ENCODE results near the gene NABP2. TPM values are rescaled to one million over a fixed set of nuclear protein-coding genes. Genes with fewer than 3 reads are reported as not detected.
"Not testable (repeated sequence)": the region's sequence is repeated elsewhere in the genome, so short reads cannot be mapped to it uniquely, and the experiment has no call there.

NABP2 gene
- total RNA-seq, 2 donors from 2014 or later, result 61.0 to 96.6 TPM

DNA sequence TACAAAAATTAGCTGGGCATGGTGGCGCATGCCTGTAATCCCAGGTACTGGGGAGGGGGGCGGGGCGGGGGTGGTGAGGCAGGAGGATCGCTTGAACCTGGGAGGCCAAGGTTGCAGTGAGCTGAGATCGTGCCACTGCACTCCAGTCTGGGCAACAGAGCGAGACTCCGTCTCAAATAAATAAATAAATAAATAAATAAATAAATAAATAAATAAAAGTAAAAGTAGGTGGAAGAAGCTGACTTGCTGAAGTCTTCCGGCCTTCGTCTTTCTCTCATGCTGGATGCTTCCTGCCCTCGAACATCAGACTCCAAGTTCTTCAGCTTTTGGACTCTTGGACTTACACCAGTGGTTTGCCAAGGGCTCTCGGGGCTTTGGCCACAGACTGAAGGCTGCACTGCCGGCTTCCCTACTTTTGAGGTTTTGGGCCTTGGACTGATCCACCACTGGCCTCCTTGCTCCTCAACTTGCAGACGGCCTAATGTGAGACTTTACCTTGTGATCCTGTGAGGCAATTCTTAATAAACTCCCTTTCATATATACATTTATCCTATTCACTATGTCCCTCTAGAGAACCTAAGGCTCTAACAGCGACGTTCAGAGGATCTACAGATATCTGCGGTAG is 42.0 kb downstream of the NABP2 start:
- Mint-ChIP-seq H3K4me1 (peaks cover 18% of the 10 kb centered on the region), H3K36me3 (ENCODE audit: low read depth) (peaks cover 20% of the 10 kb centered on the region), H3K27ac (peak overlapping the region; percentile 94), H3K4me3 (peak overlapping the region; percentile 97)
- not testable (repeated sequence) for ATAC-seq (replicated peaks); H3K27me3 Mint-ChIP-seq; H3K9me3 Mint-ChIP-seq

DNA sequence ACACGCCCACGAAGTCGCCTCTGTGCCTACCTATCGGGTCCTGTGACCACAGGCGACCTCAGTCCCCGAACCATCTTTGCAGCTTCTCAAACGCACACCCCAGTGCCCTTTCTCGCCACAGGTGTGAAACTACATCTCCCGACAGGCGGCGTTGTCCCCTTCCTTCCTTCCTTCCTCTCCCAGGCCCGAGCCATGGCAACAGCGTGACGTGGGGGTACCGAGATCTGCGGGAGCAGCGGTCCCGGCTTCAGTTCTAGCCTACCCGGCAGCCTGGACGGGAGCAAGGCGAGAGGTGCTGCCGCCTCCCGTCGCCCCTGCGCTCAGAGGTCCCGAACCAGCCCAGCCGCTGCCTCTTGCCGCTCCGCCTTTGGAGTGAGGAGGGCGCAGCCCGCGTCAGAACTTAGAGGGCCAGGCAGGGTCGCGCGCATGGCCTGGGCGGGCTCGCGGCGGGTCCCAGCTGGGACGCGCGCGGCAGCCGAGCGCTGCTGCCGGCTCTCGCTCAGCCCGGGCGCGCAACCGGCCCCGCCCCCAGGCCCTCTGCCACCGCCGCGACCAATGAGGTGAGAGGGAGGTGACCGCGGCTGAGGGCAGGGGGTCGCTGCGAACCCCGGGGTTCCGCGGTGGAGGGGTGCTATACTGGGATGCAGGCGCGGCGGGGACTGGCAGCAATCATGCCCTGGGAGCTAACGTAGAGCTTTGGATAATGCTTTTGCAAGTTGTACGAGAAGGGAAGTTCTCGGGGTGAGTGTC is 42.7 kb downstream of the NABP2 start, which contains the start of gene COQ10A:
Gene COQ10A, plus strand, starts transcription at position 250 of the 750 bp plus-strand sequence. Its CDS starts 177 bp downstream, at position 427.
- H3K36me3 Mint-ChIP-seq (ENCODE audit: low read depth), result peaks cover 27% of the 10 kb centered on the region
- peak within 1 kb of the TSS; percentile 97 for H3K4me3 Mint-ChIP-seq
- H3K27me3 Mint-ChIP-seq, result no peaks in the 10 kb centered on the region
- H3K27ac Mint-ChIP-seq, result peak within 1 kb of the TSS; percentile 94
- peaks cover 18% of the 10 kb centered on the region for H3K4me1 Mint-ChIP-seq
- peak; percentile 94 for ATAC-seq (replicated peaks)
- no peaks in the 10 kb centered on the region for H3K9me3 Mint-ChIP-seq

DNA sequence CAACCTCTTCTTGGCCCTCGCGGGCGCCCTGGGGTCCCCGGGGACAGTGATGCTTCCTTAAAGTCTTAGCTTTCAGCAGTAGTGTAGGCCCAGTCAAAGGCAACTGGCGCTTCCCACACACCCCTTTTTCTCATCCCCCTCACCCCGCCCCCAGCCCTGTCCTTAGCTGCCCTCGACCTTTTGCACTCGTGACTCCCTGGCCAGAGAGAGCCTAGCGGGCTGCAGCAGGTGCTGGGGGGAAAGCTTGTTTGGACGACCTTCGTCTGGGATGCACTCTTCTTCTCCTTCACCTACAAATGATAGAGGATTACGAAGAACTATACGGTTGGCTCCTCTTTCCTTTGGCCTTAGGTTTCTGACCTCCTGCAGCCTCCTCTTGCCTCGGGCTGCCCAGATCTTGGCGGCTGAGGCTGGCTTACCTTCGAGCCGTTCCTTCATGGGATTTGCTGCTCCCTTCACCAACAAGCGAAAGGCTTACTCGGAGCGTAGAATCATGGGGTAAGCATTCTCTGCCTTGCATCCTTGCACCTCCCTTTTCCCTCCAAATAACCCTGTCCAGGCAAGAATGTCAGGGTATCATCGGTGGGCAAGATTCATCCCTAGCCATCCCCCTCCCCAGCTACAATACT is 43.4 kb downstream of the NABP2 start:
- H3K36me3 Mint-ChIP-seq (ENCODE audit: low read depth), result peaks cover 34% of the 10 kb centered on the region
- peak overlapping the region; percentile 97 for H3K4me3 Mint-ChIP-seq
- no peaks in the 10 kb centered on the region for H3K27me3 Mint-ChIP-seq
- ATAC-seq (replicated peaks), result no peak
- peak overlapping the region; percentile 59 for H3K27ac Mint-ChIP-seq
- peaks cover 18% of the 10 kb centered on the region for H3K4me1 Mint-ChIP-seq
- H3K9me3 Mint-ChIP-seq, result no peaks in the 10 kb centered on the region

DNA sequence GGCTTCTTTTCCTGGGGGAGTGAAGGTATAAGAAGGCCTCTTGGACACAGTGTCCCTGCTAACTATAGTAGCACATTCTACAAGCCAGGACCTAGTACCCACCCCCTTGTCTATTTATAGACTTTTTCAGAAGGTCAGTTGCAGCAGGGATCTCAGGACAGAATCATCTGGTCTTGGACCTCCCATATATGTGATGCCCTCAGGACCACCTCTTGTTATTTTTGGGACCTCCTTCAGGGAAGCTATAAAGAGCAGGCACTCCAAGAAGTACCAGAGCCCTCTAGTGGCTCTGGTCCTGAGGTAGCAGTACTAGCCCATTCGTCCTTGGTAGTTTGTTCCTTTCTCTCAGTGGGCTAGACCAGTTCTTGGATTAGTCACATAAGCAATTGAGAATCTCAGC is 46.9 kb downstream of the NABP2 start:
- ATAC-seq (replicated peaks), result no peak
- H3K4me1 Mint-ChIP-seq, result peaks cover 18% of the 10 kb centered on the region
- H3K4me3 Mint-ChIP-seq, result no peak overlapping the region
- H3K27me3 Mint-ChIP-seq, result no peaks in the 10 kb centered on the region
- H3K9me3 Mint-ChIP-seq, result no peaks in the 10 kb centered on the region
- H3K27ac Mint-ChIP-seq, result peak overlapping the region; percentile 69
- H3K36me3 Mint-ChIP-seq (ENCODE audit: low read depth), result peaks cover 68% of the 10 kb centered on the region

DNA sequence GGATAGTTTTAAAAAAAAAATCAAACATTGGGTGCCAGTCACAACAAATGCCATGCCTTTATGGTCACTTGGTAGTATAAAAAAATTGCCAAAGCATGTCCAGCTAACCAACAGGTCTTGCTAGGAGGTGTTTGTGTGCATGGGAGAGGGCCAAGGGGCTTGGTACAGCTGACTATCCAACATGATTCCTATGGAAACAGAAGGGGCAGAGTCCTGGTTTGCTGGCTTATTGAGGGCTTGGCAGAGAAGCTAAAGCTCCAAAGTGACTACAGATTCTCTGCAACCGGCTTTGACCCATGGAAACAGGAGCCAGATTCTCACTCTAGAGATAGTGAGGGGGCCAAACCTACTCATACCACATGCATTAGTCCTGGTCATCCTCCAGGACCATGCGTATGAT is 48.3 kb downstream of the NABP2 start:
- not testable (repeated sequence) for H3K9me3 Mint-ChIP-seq; H3K4me3 Mint-ChIP-seq; H3K27ac Mint-ChIP-seq; H3K27me3 Mint-ChIP-seq; ATAC-seq (replicated peaks)
- peaks cover 11% of the 10 kb centered on the region for H3K4me1 Mint-ChIP-seq
- peaks cover 83% of the 10 kb centered on the region for H3K36me3 Mint-ChIP-seq (ENCODE audit: low read depth)

DNA sequence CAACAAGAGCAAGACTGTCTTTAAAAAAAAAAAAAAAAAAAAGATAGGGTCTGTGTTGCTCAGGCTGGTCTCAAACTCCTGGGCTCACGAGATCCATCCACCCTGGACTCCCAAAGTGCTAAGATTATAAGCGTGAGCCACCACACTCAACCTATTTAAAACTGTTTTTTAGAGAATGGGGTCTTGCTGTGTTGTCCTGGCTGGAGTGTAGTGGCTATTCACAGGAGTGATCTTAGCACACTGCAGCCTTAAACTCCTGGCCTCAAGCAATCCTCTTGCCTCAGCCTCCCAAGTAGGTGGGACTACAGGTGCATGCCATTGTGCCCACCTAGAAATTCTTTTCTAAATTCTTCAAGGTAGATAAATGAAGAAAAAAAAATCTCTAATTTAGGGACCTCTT is 50.2 kb downstream of the NABP2 start:
- Mint-ChIP-seq H3K9me3 (no peaks in the 10 kb centered on the region), H3K27me3 (no peaks in the 10 kb centered on the region), H3K36me3 (ENCODE audit: low read depth) (peaks cover 95% of the 10 kb centered on the region), H3K4me1 (peaks cover 1% of the 10 kb centered on the region), H3K4me3 (no peak overlapping the region), H3K27ac (no peak overlapping the region)
- no peak for ATAC-seq (replicated peaks)

DNA sequence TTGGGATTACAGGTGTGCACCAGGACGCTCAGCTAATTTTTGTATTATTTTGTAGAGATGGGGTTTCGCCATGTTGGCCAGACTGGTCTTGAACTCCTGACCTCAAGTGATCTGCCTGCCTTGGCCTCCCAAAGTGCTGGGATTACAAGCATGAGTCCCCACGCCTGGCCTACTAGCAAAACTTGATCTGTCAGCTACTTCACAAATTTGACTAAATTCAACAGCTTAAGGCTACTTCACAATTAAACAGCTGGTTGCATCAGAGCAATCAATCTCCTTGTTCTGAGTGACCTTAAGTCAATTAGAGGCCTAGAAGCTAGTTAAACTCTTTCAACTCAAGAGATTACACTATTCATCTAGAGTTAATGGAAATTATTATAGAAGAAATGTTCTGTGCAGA is 54.8 kb downstream of the NABP2 start:
- no peaks in the 10 kb centered on the region for H3K4me1 Mint-ChIP-seq
- no peaks in the 10 kb centered on the region for H3K27me3 Mint-ChIP-seq
- H3K27ac Mint-ChIP-seq, result no peak overlapping the region

More for the DNA sequence above, 54.8 kb downstream of the NABP2 start:
- peaks cover 96% of the 10 kb centered on the region for H3K36me3 Mint-ChIP-seq (ENCODE audit: low read depth)
- H3K4me3 Mint-ChIP-seq, result no peak overlapping the region
- ATAC-seq (replicated peaks), result no peak
- H3K9me3 Mint-ChIP-seq, result no peaks in the 10 kb centered on the region

Other genes starting within 250 kb of the NABP2 start
- 1 to 10 TPM; 3.4 to 3.5 TPM for gene SUOX, start 227.1 kb upstream of the NABP2 start, total RNA-seq
- gene IKZF4, start 203.3 kb upstream of the NABP2 start, total RNA-seq, result 10 to 100 TPM; 19.1 to 20.3 TPM
- 10 to 100 TPM; 32.5 to 36.1 TPM for gene RPS26, start 182.4 kb upstream of the NABP2 start, total RNA-seq
- gene ERBB3, start 144.2 kb upstream of the NABP2 start, total RNA-seq, result under 1 TPM; 0.56 to 0.64 TPM
- 100 to 1,000 TPM; 213 to 427 TPM for gene PA2G4, start 119.8 kb upstream of the NABP2 start, total RNA-seq
- gene RPL41, start 107.7 kb upstream of the NABP2 start, total RNA-seq, result 1,000 to 10,000 TPM; 4,564 to 4,582 TPM
- gene ZC3H10, start 106.1 kb upstream of the NABP2 start, total RNA-seq, result 1 to 10 TPM; 7.8 to 8.0 TPM
- 100 to 1,000 TPM; 234 to 236 TPM for gene ESYT1, start 96.1 kb upstream of the NABP2 start, total RNA-seq
- gene MYL6B, start 71.8 kb upstream of the NABP2 start, total RNA-seq, result 100 to 1,000 TPM in 1 of 2 donors, 10 to 100 TPM in 1; 96.9 to 114 TPM
- 1,000 to 10,000 TPM in 1 of 2 donors, 100 to 1,000 TPM in 1; 974 to 1,528 TPM for gene MYL6, start 66.0 kb upstream of the NABP2 start, total RNA-seq
- gene SMARCC2, start 34.9 kb upstream of the NABP2 start, total RNA-seq, result 100 to 1,000 TPM; 104 to 114 TPM
- 10 to 100 TPM; 31.4 to 33.0 TPM for gene RNF41, start 2.4 kb upstream of the NABP2 start, total RNA-seq
- gene SLC39A5, start 5.7 kb downstream of the NABP2 start, total RNA-seq, result under 1 TPM in 1 of 2 donors, not detected in 1; 0.41 TPM
- gene ANKRD52, start 34.0 kb downstream of the NABP2 start, total RNA-seq, result 10 to 100 TPM; 31.1 to 43.0 TPM
- 1 to 10 TPM; 5.3 to 9.7 TPM for gene COQ10A, start 42.6 kb downstream of the NABP2 start, total RNA-seq
- gene CS, start 76.0 kb downstream of the NABP2 start, total RNA-seq, result 100 to 1,000 TPM; 230 to 363 TPM
- 100 to 1,000 TPM in 1 of 2 donors, 10 to 100 TPM in 1; 86.5 to 165 TPM for gene CNPY2, start 91.6 kb downstream of the NABP2 start, total RNA-seq
- gene PAN2, start 109.7 kb downstream of the NABP2 start, total RNA-seq, result 10 to 100 TPM; 24.4 to 74.5 TPM
- gene IL23A, start 114.5 kb downstream of the NABP2 start, total RNA-seq, result 10 to 100 TPM in 1 of 2 donors, 1 to 10 TPM in 1; 9.8 to 67.1 TPM
- gene STAT2, start 135.8 kb downstream of the NABP2 start, total RNA-seq, result 100 to 1,000 TPM in 1 of 2 donors, 10 to 100 TPM in 1; 85.0 to 144 TPM
- not detected for gene APOF, start 138.5 kb downstream of the NABP2 start, total RNA-seq
- 10 to 100 TPM; 36.6 to 57.4 TPM for gene TIMELESS, start 225.1 kb downstream of the NABP2 start, total RNA-seq
- not detected for gene MIP, start 230.3 kb downstream of the NABP2 start, total RNA-seq
- 1 to 10 TPM; 3.9 to 4.2 TPM for gene SPRYD4, start 244.2 kb downstream of the NABP2 start, total RNA-seq

Data from activated T-helper 17 cell treated with anti-CD3 and anti-CD28 coated beads, Interleukin-2, amount 50 U/mL, for 72 hours (primary cell).